GM12878 (cell line): ENCODE measurements around the gene BCL2. TPM values are rescaled to one million over a fixed set of nuclear protein-coding genes. Genes with fewer than 3 reads are reported as not detected.

Experiments used
- ATF7 ChIP-seq: fragments of 450-650 bp; IDR thresholded peaks from 2 replicates; pipeline ENCODE4 v1.6.1; 2016; ENCODE audit warnings: low read depth, mild to moderate bottlenecking
- BHLHE40 ChIP-seq, 2 experiments: fragments of 450-650 bp in 1 of 2; IDR thresholded peaks; 2 replicates each; pipeline ENCODE4 v1.6.1; 2011 to 2017; ENCODE audit warnings: low read depth in 2 of 2, borderline replicate concordance in 1 of 2, improper control_type of control experiment in 1 of 2, low read length in 1 of 2, mild to moderate bottlenecking in 1 of 2
- CREB1 ChIP-seq: IDR thresholded peaks from 2 replicates; pipeline ENCODE4 v1.6.1; 2012; ENCODE audit warnings: low read depth, mild to moderate bottlenecking, inconsistent platforms
- CREM ChIP-seq: IDR thresholded peaks from 2 replicates; pipeline ENCODE4 v1.6.1; 2014; ENCODE audit warnings: antibody characterized with exemption, low read depth
- E4F1 ChIP-seq: fragments of 450-650 bp; IDR thresholded peaks from 2 replicates; pipeline ENCODE4 v1.6.1; 2018; ENCODE audit warnings: borderline replicate concordance, mild to moderate bottlenecking; ENCODE audit not compliant: partially characterized antibody
- EP300 ChIP-seq, 2 experiments: fragments of 150-350 bp in 1 of 2; IDR thresholded peaks; 2 replicates each; pipeline ENCODE4 v1.6.1; 2011 to 2012; ENCODE audit warnings: low read depth in 2 of 2, low read length in 2 of 2, borderline replicate concordance in 1 of 2, improper control_type of control experiment in 1 of 2, inconsistent platforms in 1 of 2; ENCODE audit not compliant: control insufficient read depth in 1 of 2
- ETV6 ChIP-seq, 2 experiments: fragments of 450-650 bp in 1 of 2; IDR thresholded peaks in 1 of 2; conservative IDR thresholded peaks in 1 of 2; 2 replicates each; pipeline ENCODE4 v1.6.1; 2014; ENCODE audit warnings: antibody characterized with exemption in 1 of 2, borderline replicate concordance in 1 of 2, low read depth in 1 of 2, mild to moderate bottlenecking in 1 of 2, moderate library complexity in 1 of 2
- EZH2 ChIP-seq: IDR thresholded peaks from 2 replicates; pipeline ENCODE4 v1.6.1; 2012; ENCODE audit warnings: low read depth, mild to moderate bottlenecking, control low read depth, inconsistent platforms, low read length, borderline replicate concordance; ENCODE audit not compliant: control insufficient read depth
- IKZF2 ChIP-seq, 2 experiments: fragments of 450-650 bp; IDR thresholded peaks; 2 replicates each; pipeline ENCODE4 v1.6.1; 2017; ENCODE audit warnings: mild to moderate bottlenecking in 2 of 2, moderate library complexity in 2 of 2
- JUNB ChIP-seq: IDR thresholded peaks from 2 replicates; pipeline ENCODE4 v1.6.1; 2016; ENCODE audit warnings: antibody characterized with exemption, mild to moderate bottlenecking
- KDM1A ChIP-seq: fragments of 200-600 bp; sonication (generic); IDR thresholded peaks from 2 replicates; pipeline ENCODE4 v1.6.1; 2016; ENCODE audit warnings: borderline replicate concordance
- MEF2B ChIP-seq: fragments of 450-650 bp; IDR thresholded peaks from 2 replicates; pipeline ENCODE4 v1.6.1; 2018; ENCODE audit warnings: mild to moderate bottlenecking, moderate library complexity; ENCODE audit not compliant: partially characterized antibody, poor library complexity, severe bottlenecking
- MTA2 ChIP-seq: fragments of 450-650 bp; IDR thresholded peaks from 2 replicates; pipeline ENCODE4 v1.6.1; 2016; ENCODE audit warnings: low read depth, mild to moderate bottlenecking, moderate library complexity
- NR2F1 ChIP-seq: fragments of 450-650 bp; conservative IDR thresholded peaks from 2 replicates; pipeline ENCODE4 v1.6.1; 2017; ENCODE audit warnings: mild to moderate bottlenecking
- PBX3 ChIP-seq: IDR thresholded peaks from 2 replicates; pipeline ENCODE4 v1.6.1; 2011; ENCODE audit warnings: mild to moderate bottlenecking, low read depth, low read length, moderate library complexity; ENCODE audit not compliant: insufficient replicate concordance
- RB1 ChIP-seq: fragments of 450-650 bp; formaldehyde crosslinking; IDR thresholded peaks from 2 replicates; pipeline ENCODE4 v1.6.1; 2017; ENCODE audit warnings: mild to moderate bottlenecking, borderline replicate concordance
- RBBP5 ChIP-seq: fragments of 200-600 bp; sonication (generic); conservative IDR thresholded peaks from 2 replicates; pipeline ENCODE4 v1.6.1; 2016
- RFX5 ChIP-seq: IDR thresholded peaks from 2 replicates; pipeline ENCODE4 v1.6.1; 2011; ENCODE audit warnings: low read depth, low read length, improper control_type of control experiment
- RUNX3 ChIP-seq: IDR thresholded peaks from 2 replicates; pipeline ENCODE4 v1.6.1; 2012; ENCODE audit warnings: low read length, inconsistent platforms
- SMARCA5 ChIP-seq: fragments of 450-650 bp; IDR thresholded peaks from 2 replicates; pipeline ENCODE4 v1.6.1; 2017; ENCODE audit warnings: mild to moderate bottlenecking
- SRF ChIP-seq, 2 experiments: IDR thresholded peaks; 2 replicates each; pipeline ENCODE4 v1.6.1; 2011; ENCODE audit warnings: low read depth in 2 of 2, low read length in 2 of 2, mild to moderate bottlenecking in 1 of 2, moderate library complexity in 1 of 2
- TCF12 ChIP-seq: IDR thresholded peaks from 2 replicates; pipeline ENCODE4 v1.6.1; 2011; ENCODE audit warnings: low read depth, mild to moderate bottlenecking, low read length
- ZNF217 ChIP-seq: fragments of 450-650 bp; IDR thresholded peaks from 2 replicates; pipeline ENCODE4 v1.6.1; 2017; ENCODE audit warnings: antibody characterized with exemption, mild to moderate bottlenecking
- ZNF384 ChIP-seq: IDR thresholded peaks from 2 replicates; pipeline ENCODE4 v1.6.1; 2012; ENCODE audit warnings: low read depth, mild to moderate bottlenecking, low read length, improper control_type of control experiment, borderline replicate concordance
- ZNF622 ChIP-seq: fragments of 450-650 bp; IDR thresholded peaks from 2 replicates; pipeline ENCODE4 v1.6.1; 2017; ENCODE audit warnings: mild to moderate bottlenecking, inconsistent platforms
- polyA plus RNA-seq, 11 experiments: library from polyadenylated mRNA; depleted of rRNA in 4 of 11; unstranded in 6 of 11; stranded (reverse) in 5 of 11; fragments of >200 nt; fragmentation: Nextera tagmentation in 4 of 11; fragmentation: Illumina TruSeq in 1 of 11; extraction: Ambion mirVana in 4 of 11; extraction: Trizol in 1 of 11; gene quantifications; 1 replicate in 1 of 11; 2 replicates in 10 of 11; pipeline versions ENCODE4 v1.2.1 to v1.2.3, GENCODE V29; 2011 to 2016; ENCODE audit warnings: inconsistent platforms in 2 of 11, missing spikeins in 2 of 11, low read depth in 1 of 11
- total RNA-seq, 4 experiments: library from RNA; depleted of rRNA in 3 of 4; stranded (reverse); fragments of >200 nt in 3 of 4; fragmentation: Illumina TruSeq in 1 of 4; extraction: Trizol in 1 of 4; gene quantifications; 2 replicates each; pipeline versions ENCODE4 v1.2.1 to v1.2.3, GENCODE V29; 2013 to 2021
- TF ChIP-seq, protein P1 (sequence below): fragments of 450-650 bp; IDR thresholded peaks from 2 replicates; pipeline ENCODE4 v1.6.1; 2017; ENCODE audit warnings: mild to moderate bottlenecking, low read depth, inconsistent platforms; ENCODE audit not compliant: poor library complexity, severe bottlenecking

BCL2 gene
- total and polyA plus RNA-seq, 10 of the 15 experiments (the other 5 are each of a cell fraction or from before 2014, with no cell fraction given) = 4.1 to 47.8 (median 19.3) TPM

GRCh38 chr18:63146828-63147409 lies 172.7 kb downstream of the BCL2 start (continued):
- TF ChIP-seq PBX3 (no peak), EP300 (IDR thresholded peaks at IDR 0.05; ENCODE audit: borderline replicate concordance in 1 of 2, control insufficient read depth in 1 of 2, low read depth in 2 of 2, low read length in 2 of 2) (peak in 1 of 2 experiments; percentile 46; a peak in 1 of 4 replicates), RFX5 (no peak), EZH2 (no peak), SRF (IDR thresholded peaks at IDR 0.05; ENCODE audit: low read depth in 2 of 2, low read length in 2 of 2) (no peak), KDM1A (no peak), RUNX3 (no peak), ZNF384 (no peak), ZNF217 (no peak), SMARCA5 (no peak), IKZF2 (IDR thresholded peaks at IDR 0.05) (peak; percentile 50 to 57; a peak in 2 of 4 replicates), CREM (peak; percentile 51; the same call in 1 of the 2 replicates), RB1 (no peak), NR2F1 (peak; percentile 63; the same call in 1 of the 2 replicates), ETV6 (conservative IDR thresholded peaks at IDR 0.05 in 1 of 2, IDR thresholded peaks at IDR 0.05 in 1 of 2; ENCODE audit: borderline replicate concordance in 1 of 2, low read depth in 1 of 2) (peak in 1 of 2 experiments; percentile 43; a peak in 1 of 4 replicates), MEF2B (no peak), E4F1 (no peak), CREB1 (no peak), ATF7 (peak; percentile 87), ZNF622 (no peak), RBBP5 (no peak), MTA2 (peak; percentile 74), BHLHE40 (IDR thresholded peaks at IDR 0.05; ENCODE audit: borderline replicate concordance in 1 of 2, low read depth in 2 of 2, low read length in 1 of 2) (peak; percentile 19 to 32; a peak in 1 of 4 replicates), JUNB (no peak), TCF12 (no peak)
- TF ChIP-seq, protein P1, sequence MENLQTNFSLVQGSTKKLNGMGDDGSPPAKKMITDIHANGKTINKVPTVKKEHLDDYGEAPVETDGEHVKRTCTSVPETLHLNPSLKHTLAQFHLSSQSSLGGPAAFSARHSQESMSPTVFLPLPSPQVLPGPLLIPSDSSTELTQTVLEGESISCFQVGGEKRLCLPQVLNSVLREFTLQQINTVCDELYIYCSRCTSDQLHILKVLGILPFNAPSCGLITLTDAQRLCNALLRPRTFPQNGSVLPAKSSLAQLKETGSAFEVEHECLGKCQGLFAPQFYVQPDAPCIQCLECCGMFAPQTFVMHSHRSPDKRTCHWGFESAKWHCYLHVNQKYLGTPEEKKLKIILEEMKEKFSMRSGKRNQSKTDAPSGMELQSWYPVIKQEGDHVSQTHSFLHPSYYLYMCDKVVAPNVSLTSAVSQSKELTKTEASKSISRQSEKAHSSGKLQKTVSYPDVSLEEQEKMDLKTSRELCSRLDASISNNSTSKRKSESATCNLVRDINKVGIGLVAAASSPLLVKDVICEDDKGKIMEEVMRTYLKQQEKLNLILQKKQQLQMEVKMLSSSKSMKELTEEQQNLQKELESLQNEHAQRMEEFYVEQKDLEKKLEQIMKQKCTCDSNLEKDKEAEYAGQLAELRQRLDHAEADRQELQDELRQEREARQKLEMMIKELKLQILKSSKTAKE = no peak
